Uterus (tissue), 4 donors: Measurements from ENCODE around the gene FKBP7. TPM values are rescaled to one million over a fixed set of nuclear protein-coding genes. Genes with fewer than 3 reads are reported as not detected.

Experiments
- DNase-seq, 2 donors: peaks; one replicate each; pipeline ENCODE4 v3.0.0-alpha.2; 2019 to 2020
- H3K27ac ChIP-seq, 2 donors: fragments of 200-600 bp; sonication (generic); 1 replicate in 1 of 2; 2 replicates in 1 of 2; pipeline ENCODE4 v1.5.1; 2016 to 2018
- H3K27me3 ChIP-seq, 2 donors: fragments of 200-600 bp; sonication (generic); one replicate each; pipeline ENCODE4 v1.5.1; 2018 to 2019; ENCODE audit warnings: control low read depth in 1 of 2
- H3K36me3 ChIP-seq, 2 donors: fragments of 200-600 bp; sonication (generic); one replicate each; pipeline ENCODE4 v1.5.1; 2019; ENCODE audit warnings: control low read depth in 1 of 2
- H3K4me1 ChIP-seq, 2 donors: fragments of 200-600 bp; sonication (generic); one replicate each; pipeline ENCODE4 v1.5.1; 2018 to 2019; ENCODE audit warnings: control low read depth in 1 of 2
- H3K4me3 ChIP-seq, 2 donors: fragments of 200-600 bp; sonication (generic); 1 replicate in 1 of 2; 2 replicates in 1 of 2; pipeline ENCODE4 v1.5.1; 2018 to 2019; ENCODE audit warnings: mild to moderate bottlenecking in 1 of 2
- H3K9me3 ChIP-seq, 2 donors: fragments of 200-600 bp; sonication (generic); one replicate each; pipeline ENCODE4 v1.5.1; 2019; ENCODE audit warnings: control low read depth in 1 of 2
- POLR2A ChIP-seq, 2 donors: fragments of 450-650 bp; IDR thresholded peaks; one replicate each; pipeline ENCODE4 v1.6.1; 2016; ENCODE audit warnings: antibody characterized with exemption in 2 of 2, mild to moderate bottlenecking in 1 of 2, moderate library complexity in 1 of 2
- intact Hi-C: fragments of 100-400 bp; cut with DNase I; formaldehyde crosslinking; loops from one replicate; pipeline ENCODE4 v1.15.1; 2023; ENCODE audit warnings: low total_unique reads
- total RNA-seq, 4 donors: library from RNA; depleted of rRNA in 3 of 4; stranded (reverse); fragments of >200 nt in 3 of 4; gene quantifications; one replicate each; pipeline versions ENCODE4 v1.1.0 to v1.2.4, GENCODE V29; 2014 to 2023
- TF ChIP-seq, protein P1 (sequence below), 4 experiments: fragments of 200-600 bp in 2 of 4; fragments of 450-650 bp in 2 of 4; sonication (generic) in 2 of 4; IDR thresholded peaks; one replicate each; pipeline ENCODE4 v1.5.1; 2016 to 2019; ENCODE audit warnings: antibody characterized with exemption in 4 of 4, mild to moderate bottlenecking in 2 of 4, moderate library complexity in 1 of 4
- donor health status: DM: yes; HTN: yes; CAD: no.

Gene FKBP7
- total RNA-seq, 4 donors from 2014 or later, result 5.4 to 87.2 (median 27.0) TPM

GRCh38 chr2:178441426-178441825 is 37.0 kb downstream of the FKBP7 start:
- TF ChIP-seq, protein P1, sequence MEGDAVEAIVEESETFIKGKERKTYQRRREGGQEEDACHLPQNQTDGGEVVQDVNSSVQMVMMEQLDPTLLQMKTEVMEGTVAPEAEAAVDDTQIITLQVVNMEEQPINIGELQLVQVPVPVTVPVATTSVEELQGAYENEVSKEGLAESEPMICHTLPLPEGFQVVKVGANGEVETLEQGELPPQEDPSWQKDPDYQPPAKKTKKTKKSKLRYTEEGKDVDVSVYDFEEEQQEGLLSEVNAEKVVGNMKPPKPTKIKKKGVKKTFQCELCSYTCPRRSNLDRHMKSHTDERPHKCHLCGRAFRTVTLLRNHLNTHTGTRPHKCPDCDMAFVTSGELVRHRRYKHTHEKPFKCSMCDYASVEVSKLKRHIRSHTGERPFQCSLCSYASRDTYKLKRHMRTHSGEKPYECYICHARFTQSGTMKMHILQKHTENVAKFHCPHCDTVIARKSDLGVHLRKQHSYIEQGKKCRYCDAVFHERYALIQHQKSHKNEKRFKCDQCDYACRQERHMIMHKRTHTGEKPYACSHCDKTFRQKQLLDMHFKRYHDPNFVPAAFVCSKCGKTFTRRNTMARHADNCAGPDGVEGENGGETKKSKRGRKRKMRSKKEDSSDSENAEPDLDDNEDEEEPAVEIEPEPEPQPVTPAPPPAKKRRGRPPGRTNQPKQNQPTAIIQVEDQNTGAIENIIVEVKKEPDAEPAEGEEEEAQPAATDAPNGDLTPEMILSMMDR (IDR thresholded peaks at IDR 0.05), result no peak
- no peak for TF ChIP-seq POLR2A (IDR thresholded peaks at IDR 0.05)
- Histone ChIP-seq H3K27me3 (no peaks in the 10 kb centered on the region), H3K27ac (no peak overlapping the region), H3K4me1 (no peaks in the 10 kb centered on the region), H3K36me3 (no peaks in the 10 kb centered on the region), H3K4me3 (no peak overlapping the region), H3K9me3 (no peaks in the 10 kb centered on the region)
- intact Hi-C loops, result no loop called here
- DNase-seq, result no peak

DNA sequence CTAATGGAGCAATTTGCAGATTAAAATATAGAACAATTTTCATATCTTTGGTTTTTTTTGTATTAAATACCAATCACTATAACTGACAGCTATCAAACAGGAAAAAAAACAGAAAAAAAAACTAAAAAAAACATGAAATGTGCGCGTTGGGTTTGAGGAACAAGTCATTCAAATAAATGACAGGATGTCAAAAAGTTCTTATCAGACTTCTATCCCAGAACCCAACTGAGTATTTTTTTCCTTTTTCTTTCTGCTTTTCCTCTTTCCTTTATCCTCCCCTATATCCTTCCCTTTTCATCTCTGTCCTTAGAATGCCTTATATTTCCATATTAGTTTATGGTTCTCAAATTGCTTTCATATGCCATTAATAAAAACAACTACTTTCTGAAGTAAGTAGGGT is 41.7 kb downstream of the FKBP7 start:
- Histone ChIP-seq H3K9me3 (no peaks in the 10 kb centered on the region), H3K4me1 (no peaks in the 10 kb centered on the region), H3K27me3 (no peaks in the 10 kb centered on the region), H3K4me3 (no peak overlapping the region), H3K27ac (no peak overlapping the region), H3K36me3 (no peaks in the 10 kb centered on the region)
- intact Hi-C loops, result no loop called here
- DNase-seq, result no peak
- TF ChIP-seq POLR2A (IDR thresholded peaks at IDR 0.05), result no peak
- TF ChIP-seq, protein P1 (IDR thresholded peaks at IDR 0.05), result no peak

- no peaks in the 10 kb centered on the region for H3K4me1 ChIP-seq
- intact Hi-C loops, result no loop called here
- H3K36me3 ChIP-seq, result no peaks in the 10 kb centered on the region
These were observed 49.1 kb downstream of the FKBP7 start for GRCh38 chr2:178429336-178429735.

GRCh38 chr2:178428396-178428806 is 50.0 kb downstream of the FKBP7 start:
- no peaks in the 10 kb centered on the region for H3K4me1 ChIP-seq
- no peak overlapping the region for H3K4me3 ChIP-seq
- intact Hi-C loops, result no loop called here
- TF ChIP-seq, protein P1 (IDR thresholded peaks at IDR 0.05), result no peak
- no peak for TF ChIP-seq POLR2A (IDR thresholded peaks at IDR 0.05)
- no peak for DNase-seq
- H3K9me3 ChIP-seq, result no peaks in the 10 kb centered on the region
- no peak overlapping the region for H3K27ac ChIP-seq
- no peaks in the 10 kb centered on the region for H3K27me3 ChIP-seq
- H3K36me3 ChIP-seq, result no peaks in the 10 kb centered on the region

More at GRCh38 chr2:178429336-178429735, 49.1 kb downstream of the FKBP7 start:
- Histone ChIP-seq H3K9me3 (no peaks in the 10 kb centered on the region), H3K27ac (no peak overlapping the region), H3K4me3 (no peak overlapping the region), H3K27me3 (no peaks in the 10 kb centered on the region)
- no peak for DNase-seq
- no peak for TF ChIP-seq POLR2A (IDR thresholded peaks at IDR 0.05)
- TF ChIP-seq, protein P1 (IDR thresholded peaks at IDR 0.05), result no peak

- no peaks in the 10 kb centered on the region for H3K27me3 ChIP-seq
- H3K9me3 ChIP-seq, result no peaks in the 10 kb centered on the region
- intact Hi-C loops, result no loop called here
- no peaks in the 10 kb centered on the region for H3K4me1 ChIP-seq
- TF ChIP-seq, protein P1 (IDR thresholded peaks at IDR 0.05), result no peak
- TF ChIP-seq POLR2A (IDR thresholded peaks at IDR 0.05), result no peak
- no peak for DNase-seq
- no peak overlapping the region for H3K27ac ChIP-seq
- H3K36me3 ChIP-seq, result no peaks in the 10 kb centered on the region
- H3K4me3 ChIP-seq, result no peak overlapping the region
These were observed 50.9 kb downstream of the FKBP7 start for GRCh38 chr2:178427458-178427857.
